ENCODE data around the gene CTSZ. TPM values are rescaled to one million over a fixed set of nuclear protein-coding genes. Genes with fewer than 3 reads are reported as not detected.
A peak's percentile ranks its signal among the peaks of the same experiment; 100 is the strongest.

The CTSZ gene
- total RNA-seq, 4 donors from 2014 or later, result 22.3 to 89.7 (median 57.2) TPM

- Histone ChIP-seq H3K9me3 (no peaks in the 10 kb centered on the region), H3K4me1 (peaks cover 30 to 66% (median 41%) of the 10 kb centered on the region in 3 donors), H3K36me3 (peaks cover 0 to 27% (median 8%) of the 10 kb centered on the region in 3 donors), H3K4me3 (peak overlapping the region; percentile 52 to 85 (median 66)), H3K27me3 (no peaks in the 10 kb centered on the region), H3K27ac (peak overlapping the region; percentile 77 to 90 (median 86))
- TF ChIP-seq CTCF (IDR thresholded peaks at IDR 0.05) (no peak), POLR2A (IDR thresholded peaks at IDR 0.05) (no peak)
- DNase-seq, result no peak
- WGBS, 2 donors, result 20 to 67% methylated on average over 1 of the region's 3 CpGs
- intact Hi-C loops (cut with DNase I), result no loop called here
Measured at GRCh38 chr20:59005523-59006166, 1.4 kb downstream of the CTSZ start.

- DNase-seq, result peak; percentile 38
- TF ChIP-seq CTCF (IDR thresholded peaks at IDR 0.05) (no peak), POLR2A (IDR thresholded peaks at IDR 0.05) (peak in 1 of 4 donors; percentile 26)
- intact Hi-C loops (cut with DNase I), result no loop called here
- Histone ChIP-seq H3K4me3 (peak overlapping the region in 3 of 4 donors; percentile 59 to 85 (median 73)), H3K4me1 (peaks cover 24 to 59% (median 34%) of the 10 kb centered on the region in 3 donors), H3K9me3 (no peaks in the 10 kb centered on the region), H3K27ac (peak overlapping the region in 3 of 4 donors; percentile 86 to 90 (median 87)), H3K36me3 (peaks cover 0 to 34% (median 8%) of the 10 kb centered on the region in 3 donors), H3K27me3 (no peaks in the 10 kb centered on the region)
- 46 to 62% methylated on average over 10 to 17 of the region's 17 CpGs for WGBS, 2 donors
Measured at GRCh38 chr20:59004763-59005522, 2.1 kb downstream of the CTSZ start.

GRCh38 chr20:59004493-59004762 is 2.6 kb downstream of the CTSZ start:
- WGBS, 2 donors, result 47 to 49% methylated on average over 3 of the region's 4 CpGs
- Histone ChIP-seq H3K27ac (peak overlapping the region in 3 of 4 donors; percentile 86 to 90 (median 87)), H3K4me1 (peaks cover 24 to 55% (median 31%) of the 10 kb centered on the region in 3 donors), H3K36me3 (peaks cover 1 to 39% (median 8%) of the 10 kb centered on the region in 3 donors), H3K4me3 (peak overlapping the region in 2 of 4 donors; percentile 73 to 85), H3K9me3 (no peaks in the 10 kb centered on the region), H3K27me3 (no peaks in the 10 kb centered on the region)
- DNase-seq, result no peak
- intact Hi-C loops (cut with DNase I), result no loop called here
- TF ChIP-seq CTCF (IDR thresholded peaks at IDR 0.05) (no peak), POLR2A (IDR thresholded peaks at IDR 0.05) (no peak)

GRCh38 chr20:59003836-59004492 is 3.1 kb downstream of the CTSZ start:
- no peak for TF ChIP-seq POLR2A (IDR thresholded peaks at IDR 0.05)
- no peak for TF ChIP-seq CTCF (IDR thresholded peaks at IDR 0.05)
- H3K36me3 ChIP-seq, result peaks cover 4 to 44% (median 8%) of the 10 kb centered on the region in 3 donors
- intact Hi-C loops (cut with DNase I), result no loop called here
- no peak for DNase-seq
- H3K4me1 ChIP-seq, result peaks cover 24 to 55% (median 31%) of the 10 kb centered on the region in 3 donors
- 80 to 81% methylated on average over 16 of the region's 16 CpGs for WGBS, 2 donors
- H3K4me3 ChIP-seq, result peak overlapping the region in 2 of 4 donors; percentile 73 to 85
- no peaks in the 10 kb centered on the region for H3K27me3 ChIP-seq
- H3K27ac ChIP-seq, result peak overlapping the region in 3 of 4 donors; percentile 86 to 90 (median 87)
- no peaks in the 10 kb centered on the region for H3K9me3 ChIP-seq
